Stimulated activated CD8-positive, alpha-beta memory T cell treated with anti-CD3 and anti-CD28 coated beads, Interleukin-4, amount 100 ng/mL, for 1 hour (primary cell): ENCODE results near the gene SIRT3.
A peak's percentile ranks its signal among the peaks of the same experiment; 100 is the strongest.

Experiments used
- DNase-seq, 2 donors: peaks; one replicate each; pipeline ENCODE4 v3.0.0-alpha.2; 2020; ENCODE audit warnings: low read depth in 2 of 2, low spot score in 1 of 2

SIRT3 gene

GRCh38 chr11:217704-218103 is 18.4 kb downstream of the SIRT3 start:
- no peak for DNase-seq

GRCh38 chr11:216081-216974 is 19.8 kb downstream of the SIRT3 start:
- no peak for DNase-seq

GRCh38 chr11:215581-216037 is 20.5 kb downstream of the SIRT3 start:
- DNase-seq = no peak

GRCh38 chr11:214083-214482 is 22.1 kb downstream of the SIRT3 start:
- no peak for DNase-seq

- DNase-seq = no peak
Observed at GRCh38 chr11:213111-213510, 23.0 kb downstream of the SIRT3 start.

- no peak for DNase-seq
Observed at GRCh38 chr11:212150-213100, 23.7 kb downstream of the SIRT3 start.

- DNase-seq = no peak
Observed at GRCh38 chr11:211741-212140, 24.4 kb downstream of the SIRT3 start.

- no peak for DNase-seq
Observed at GRCh38 chr11:211295-211694, 24.8 kb downstream of the SIRT3 start.

- DNase-seq = no peak
Observed at GRCh38 chr11:210803-211180, 25.4 kb downstream of the SIRT3 start.

- no peak for DNase-seq
Observed at GRCh38 chr11:210122-210802, 25.9 kb downstream of the SIRT3 start.

- no peak for DNase-seq
Observed at GRCh38 chr11:209275-210121, 26.6 kb downstream of the SIRT3 start.

GRCh38 chr11:208917-209260 is 27.3 kb downstream of the SIRT3 start:
- no peak for DNase-seq

- DNase-seq = peak; percentile 52 to 71
Observed at GRCh38 chr11:208181-208916, 27.8 kb downstream of the SIRT3 start.

GRCh38 chr11:207863-208180 is 28.3 kb downstream of the SIRT3 start:
- DNase-seq = no peak

GRCh38 chr11:207208-207862 is 28.8 kb downstream of the SIRT3 start, which contains the start of the genes BET1L and RIC8A:
Gene BET1L (minus strand): TSS chr11:207399. CDS start chr11:207321, 78 bp downstream.
Gene RIC8A (plus strand): TSS chr11:207708. CDS start chr11:208855, 1,147 bp downstream.
- peak; percentile 95 to 97 for DNase-seq

- no peak for DNase-seq
Observed at GRCh38 chr11:206526-207207, 29.5 kb downstream of the SIRT3 start.

GRCh38 chr11:206002-206384 is 30.1 kb downstream of the SIRT3 start:
- DNase-seq = no peak

- no peak for DNase-seq
Observed at GRCh38 chr11:205221-206001, 30.7 kb downstream of the SIRT3 start.
